ENCODE measurements around the gene ITGB6.

ITGB6 gene

GRCh38 chr2:160199683-160200389 is at the start of gene ITGB6:
Gene ITGB6 (minus strand): TSS chr2:160200272. CDS start chr2:160200063, 209 bp downstream.
- no peak for DNase-seq

- no peak for DNase-seq
These were observed 47.4 kb upstream of the ITGB6 start for GRCh38 chr2:160247296-160248035.

GRCh38 chr2:160246356-160246755 is 46.3 kb upstream of the ITGB6 start:
- DNase-seq = no peak

GRCh38 chr2:160245614-160246155 is 45.6 kb upstream of the ITGB6 start:
- DNase-seq = no peak

- DNase-seq = no peak
These were observed 43.0 kb upstream of the ITGB6 start for GRCh38 chr2:160242893-160243564.

- DNase-seq = no peak
These were observed 41.4 kb upstream of the ITGB6 start for GRCh38 chr2:160241251-160242137.

- DNase-seq = no peak
These were observed 39.4 kb upstream of the ITGB6 start for GRCh38 chr2:160239436-160239835.

- DNase-seq = no peak
These were observed 38.3 kb upstream of the ITGB6 start for GRCh38 chr2:160238392-160238791.

GRCh38 chr2:160232905-160233475 is 32.9 kb upstream of the ITGB6 start:
- DNase-seq = no peak

- DNase-seq = no peak
These were observed 29.5 kb upstream of the ITGB6 start for GRCh38 chr2:160229591-160229990.

GRCh38 chr2:160228141-160228917 is 28.3 kb upstream of the ITGB6 start:
- DNase-seq = no peak

- DNase-seq = no peak
These were observed 27.3 kb upstream of the ITGB6 start for GRCh38 chr2:160227293-160227915.

- no peak for DNase-seq
These were observed 26.3 kb upstream of the ITGB6 start for GRCh38 chr2:160226367-160226766.

GRCh38 chr2:160225722-160226121 is 25.6 kb upstream of the ITGB6 start:
- DNase-seq = no peak

GRCh38 chr2:160224507-160224906 is 24.4 kb upstream of the ITGB6 start:
- no peak for DNase-seq

GRCh38 chr2:160224060-160224459 is 24.0 kb upstream of the ITGB6 start:
- no peak for DNase-seq

- no peak for DNase-seq
These were observed 23.5 kb upstream of the ITGB6 start for GRCh38 chr2:160223560-160223959.

- DNase-seq = no peak
These were observed 22.6 kb upstream of the ITGB6 start for GRCh38 chr2:160222546-160223283.

- no peak for DNase-seq
These were observed 21.6 kb upstream of the ITGB6 start for GRCh38 chr2:160221391-160222276.
